ENCODE results near the gene MIX23.

MIX23 gene

GRCh38 chr3:122350814-122351418 is 32.1 kb downstream of the MIX23 start:
- no peak for TF ChIP-seq CTCF (IDR thresholded peaks at IDR 0.05; ENCODE audit: control extremely low read depth, extremely low read depth, low read depth, missing control alignments)
- DNase-seq (ENCODE audit: extremely low spot score) = no peak
- CTCF ChIA-PET = interaction anchor here (1.0 to 1.9 kb wide), 3 partner anchors 12 to 249 kb away, joined by 4 to 9 read pairs (median 5); no protein-coding TSS in a partner anchor
- POLR2A ChIA-PET = no interaction called here

GRCh38 chr3:122349171-122349570 is 33.9 kb downstream of the MIX23 start:
- DNase-seq (ENCODE audit: extremely low spot score) = no peak
- CTCF ChIA-PET = interaction anchor here (0.6 to 2.5 kb wide), 8 partner anchors 9 to 1342 kb away, joined by 3 to 8 read pairs (median 3); no protein-coding TSS in a partner anchor
- TF ChIP-seq CTCF (IDR thresholded peaks at IDR 0.05; ENCODE audit: control extremely low read depth, extremely low read depth, low read depth, missing control alignments) = no peak
- POLR2A ChIA-PET = no interaction called here

GRCh38 chr3:122343654-122344053 is 39.4 kb downstream of the MIX23 start:
- CTCF ChIA-PET = interaction anchor here (2.7 kb wide), 1 partner anchor 22 kb away, joined by 7 read pairs; no protein-coding TSS in a partner anchor
- no peak for DNase-seq (ENCODE audit: extremely low spot score)
- POLR2A ChIA-PET = no interaction called here
- no peak for TF ChIP-seq CTCF (IDR thresholded peaks at IDR 0.05; ENCODE audit: control extremely low read depth, extremely low read depth, low read depth, missing control alignments)

GRCh38 chr3:122342803-122343202 is 40.2 kb downstream of the MIX23 start:
- no peak for DNase-seq (ENCODE audit: extremely low spot score)
- ChIA-PET CTCF (interaction anchor here (1.2 to 2.7 kb wide), 3 partner anchors 14 to 21 kb away, joined by 3 to 7 read pairs (median 3); no protein-coding TSS in a partner anchor), POLR2A (no interaction called here)
- no peak for TF ChIP-seq CTCF (IDR thresholded peaks at IDR 0.05; ENCODE audit: control extremely low read depth, extremely low read depth, low read depth, missing control alignments)

- ChIA-PET POLR2A (no interaction called here), CTCF (no interaction called here)
- TF ChIP-seq CTCF (IDR thresholded peaks at IDR 0.05; ENCODE audit: control extremely low read depth, extremely low read depth, low read depth, missing control alignments) = no peak
- no peak for DNase-seq (ENCODE audit: extremely low spot score)
Observed at GRCh38 chr3:122332551-122332950, 50.5 kb downstream of the MIX23 start.

- CTCF ChIA-PET = interaction anchor here (1.3 kb wide), 1 partner anchor 26 kb away, joined by 3 read pairs; no protein-coding TSS in a partner anchor
- no peak for DNase-seq (ENCODE audit: extremely low spot score)
- POLR2A ChIA-PET = no interaction called here
- TF ChIP-seq CTCF (IDR thresholded peaks at IDR 0.05; ENCODE audit: control extremely low read depth, extremely low read depth, low read depth, missing control alignments) = no peak
Observed at GRCh38 chr3:122331886-122332285, 51.1 kb downstream of the MIX23 start.
